ENCODE measurements around the gene DOCK9. TPM values are rescaled to one million over a fixed set of nuclear protein-coding genes. Genes with fewer than 3 reads are reported as not detected.
A peak's percentile ranks its signal among the peaks of the same experiment; 100 is the strongest.

The DOCK9 gene
- total RNA-seq, 1 donor from 2014 or later: 153 TPM

DNA sequence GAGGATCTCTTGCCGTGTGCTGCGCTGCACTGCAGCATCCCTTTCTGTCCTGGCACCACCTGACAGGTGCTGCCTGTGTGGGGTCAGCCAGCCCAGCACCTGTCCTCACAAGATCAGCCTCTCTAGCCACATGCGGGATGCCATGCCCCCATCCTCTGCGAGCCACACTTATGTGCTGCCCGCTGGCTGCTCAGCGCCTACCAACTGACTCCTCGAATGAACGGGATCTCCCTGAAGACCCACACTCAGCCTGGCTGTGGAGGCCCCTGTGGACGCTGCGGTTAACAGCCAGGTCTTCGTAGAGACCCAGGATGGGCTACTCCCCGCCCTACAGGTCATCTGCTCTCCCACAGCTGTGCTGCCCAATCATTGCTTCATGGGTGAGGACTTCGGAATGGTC, 106.1 kb downstream of the DOCK9 start:
- peaks cover 79% of the 10 kb centered on the region for H3K36me3 ChIP-seq
- ATAC-seq (no peak), DNase-seq (no peak)
- intact Hi-C loops (cut with DNase I): no loop called here
- peaks cover 5% of the 10 kb centered on the region for H3K4me1 ChIP-seq
- H3K9me3 ChIP-seq: peaks cover 5% of the 10 kb centered on the region
- no peaks in the 10 kb centered on the region for H3K27me3 ChIP-seq (ENCODE audit: low read depth)
- no peak overlapping the region for H3K4me3 ChIP-seq
- TF ChIP-seq, protein P1, sequence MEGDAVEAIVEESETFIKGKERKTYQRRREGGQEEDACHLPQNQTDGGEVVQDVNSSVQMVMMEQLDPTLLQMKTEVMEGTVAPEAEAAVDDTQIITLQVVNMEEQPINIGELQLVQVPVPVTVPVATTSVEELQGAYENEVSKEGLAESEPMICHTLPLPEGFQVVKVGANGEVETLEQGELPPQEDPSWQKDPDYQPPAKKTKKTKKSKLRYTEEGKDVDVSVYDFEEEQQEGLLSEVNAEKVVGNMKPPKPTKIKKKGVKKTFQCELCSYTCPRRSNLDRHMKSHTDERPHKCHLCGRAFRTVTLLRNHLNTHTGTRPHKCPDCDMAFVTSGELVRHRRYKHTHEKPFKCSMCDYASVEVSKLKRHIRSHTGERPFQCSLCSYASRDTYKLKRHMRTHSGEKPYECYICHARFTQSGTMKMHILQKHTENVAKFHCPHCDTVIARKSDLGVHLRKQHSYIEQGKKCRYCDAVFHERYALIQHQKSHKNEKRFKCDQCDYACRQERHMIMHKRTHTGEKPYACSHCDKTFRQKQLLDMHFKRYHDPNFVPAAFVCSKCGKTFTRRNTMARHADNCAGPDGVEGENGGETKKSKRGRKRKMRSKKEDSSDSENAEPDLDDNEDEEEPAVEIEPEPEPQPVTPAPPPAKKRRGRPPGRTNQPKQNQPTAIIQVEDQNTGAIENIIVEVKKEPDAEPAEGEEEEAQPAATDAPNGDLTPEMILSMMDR (IDR thresholded peaks at IDR 0.05): no peak
- no peak overlapping the region for H3K27ac ChIP-seq

DNA sequence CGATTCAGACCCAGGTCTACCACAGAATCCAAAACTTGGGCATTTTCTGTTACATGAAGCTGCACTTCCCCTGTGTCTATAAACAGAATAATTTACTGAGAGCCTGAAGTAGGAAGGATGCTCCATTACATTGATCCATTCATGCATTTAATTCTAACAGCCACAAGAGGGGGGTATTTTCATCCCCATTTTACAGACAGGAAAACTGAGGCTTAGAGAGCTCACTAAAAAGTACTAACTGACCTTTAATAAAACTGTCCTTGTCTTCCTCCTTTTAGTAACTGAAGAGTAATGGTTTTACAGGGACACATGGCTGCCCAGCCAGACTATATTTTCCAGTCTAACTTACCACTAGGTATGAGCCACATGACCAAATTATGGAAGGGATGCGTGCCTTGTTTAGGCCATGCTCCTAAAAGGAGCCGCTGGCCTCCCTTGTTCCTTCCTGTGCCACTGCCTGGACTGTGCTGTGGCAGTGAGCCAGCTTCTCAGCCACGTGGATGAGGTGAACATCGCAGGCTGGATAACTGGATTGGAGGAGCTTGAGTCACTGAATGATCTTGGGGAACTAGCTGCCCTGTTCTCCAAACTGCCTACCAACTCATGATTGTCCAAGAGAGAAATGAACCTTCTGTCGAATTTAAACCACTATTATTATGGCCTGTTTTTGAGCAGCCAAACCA, 108.3 kb downstream of the DOCK9 start:
- Histone ChIP-seq H3K36me3 (peaks cover 79% of the 10 kb centered on the region), H3K9me3 (peaks cover 5% of the 10 kb centered on the region), H3K4me3 (no peak overlapping the region), H3K27me3 (ENCODE audit: low read depth) (no peaks in the 10 kb centered on the region), H3K27ac (no peak overlapping the region), H3K4me1 (peaks cover 5% of the 10 kb centered on the region)
- TF ChIP-seq, protein P1 (IDR thresholded peaks at IDR 0.05): no peak
- peak; percentile 28 to 42 for ATAC-seq
- no peak for DNase-seq
- intact Hi-C loops (cut with DNase I): no loop called here

DNA sequence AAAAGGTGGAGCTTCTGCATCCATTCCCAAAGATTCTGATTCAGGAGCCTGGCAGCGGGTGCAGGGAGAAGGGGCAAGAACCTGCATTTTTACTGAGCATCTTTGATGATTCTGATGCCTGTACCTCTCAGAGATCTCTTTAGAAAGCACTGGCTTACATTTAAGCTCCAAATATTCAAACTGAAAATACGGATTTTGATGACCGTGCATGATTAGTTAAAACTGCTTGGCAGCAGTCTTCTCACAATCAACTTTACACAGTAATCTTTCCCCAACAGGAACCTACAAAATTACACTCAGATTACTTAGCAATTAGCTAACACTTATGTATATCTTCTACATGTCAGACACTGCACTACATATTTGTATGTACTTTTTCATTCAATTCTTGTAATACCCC, 108.9 kb downstream of the DOCK9 start:
- peaks cover 77% of the 10 kb centered on the region for H3K36me3 ChIP-seq
- no peak overlapping the region for H3K4me3 ChIP-seq
- H3K27me3 ChIP-seq (ENCODE audit: low read depth): no peaks in the 10 kb centered on the region
- no peak overlapping the region for H3K27ac ChIP-seq
- H3K9me3 ChIP-seq: peaks cover 5% of the 10 kb centered on the region
- ATAC-seq (no peak), DNase-seq (no peak)
- peaks cover 5% of the 10 kb centered on the region for H3K4me1 ChIP-seq
- intact Hi-C loops (cut with DNase I): no loop called here
- TF ChIP-seq, protein P1 (IDR thresholded peaks at IDR 0.05): no peak

DNA sequence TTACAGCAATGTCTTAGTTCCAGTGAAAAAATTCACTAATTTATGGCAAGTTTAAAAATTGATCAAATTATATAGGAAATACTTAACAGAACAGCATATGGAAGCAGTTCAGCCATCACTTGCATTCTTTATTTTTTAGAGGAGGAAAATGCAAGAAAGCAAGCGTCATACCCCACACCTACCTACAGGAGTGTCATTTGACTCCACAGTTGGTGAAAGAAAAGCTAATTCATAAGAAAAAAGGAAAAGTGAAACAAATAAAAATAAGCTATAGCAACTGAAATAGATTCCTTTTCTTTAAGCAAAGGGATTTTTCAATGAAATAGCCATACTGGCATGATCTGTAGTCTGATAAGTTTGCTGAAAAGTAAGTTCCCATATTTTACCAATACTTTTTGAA, 111.0 kb downstream of the DOCK9 start:
- intact Hi-C loops (cut with DNase I): no loop called here

DNA sequence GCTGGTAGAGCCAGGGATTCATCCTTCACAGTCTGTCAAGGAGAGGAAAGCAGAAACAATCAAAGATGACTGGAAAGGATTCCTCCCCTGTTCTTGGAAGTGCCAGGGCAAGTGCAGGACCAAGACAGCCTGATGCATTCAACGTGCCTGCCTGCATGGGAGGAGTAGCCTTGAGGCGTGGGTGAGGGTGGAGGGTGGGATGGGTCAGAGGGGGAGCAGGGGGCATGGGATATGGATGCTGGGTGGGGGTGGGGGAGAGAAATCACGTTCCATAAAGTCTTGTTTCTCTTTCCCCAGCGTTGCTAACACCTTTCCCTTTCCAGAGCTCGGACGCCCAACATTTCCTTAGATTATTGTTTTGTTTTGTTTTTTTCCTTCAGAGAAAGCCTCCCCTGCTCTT, 117.4 kb downstream of the DOCK9 start:
- intact Hi-C loops (cut with DNase I): no loop called here
- Histone ChIP-seq H3K27me3 (ENCODE audit: low read depth) (no peaks in the 10 kb centered on the region), H3K4me3 (no peak overlapping the region), H3K36me3 (peaks cover 72% of the 10 kb centered on the region), H3K4me1 (peaks cover 28% of the 10 kb centered on the region), H3K9me3 (no peaks in the 10 kb centered on the region), H3K27ac (no peak overlapping the region)
- ATAC-seq: peak in 1 of 2 donors; percentile 22
- no peak for DNase-seq
- TF ChIP-seq, protein P1 (IDR thresholded peaks at IDR 0.05): no peak

More for the DNA sequence above, 111.0 kb downstream of the DOCK9 start:
- no peak overlapping the region for H3K4me3 ChIP-seq
- no peak overlapping the region for H3K27ac ChIP-seq
- H3K9me3 ChIP-seq: no peaks in the 10 kb centered on the region
- peaks cover 78% of the 10 kb centered on the region for H3K36me3 ChIP-seq
- H3K4me1 ChIP-seq: peaks cover 5% of the 10 kb centered on the region
- TF ChIP-seq, protein P1 (IDR thresholded peaks at IDR 0.05): no peak
- DNase-seq: no peak
- H3K27me3 ChIP-seq (ENCODE audit: low read depth): no peaks in the 10 kb centered on the region
- no peak for ATAC-seq
